ENCODE results near the gene CCDC54.
"Not testable (repeated sequence)": the region's sequence is repeated elsewhere in the genome, so short reads cannot be mapped to it uniquely, and the experiment has no call there.

Gene CCDC54

DNA sequence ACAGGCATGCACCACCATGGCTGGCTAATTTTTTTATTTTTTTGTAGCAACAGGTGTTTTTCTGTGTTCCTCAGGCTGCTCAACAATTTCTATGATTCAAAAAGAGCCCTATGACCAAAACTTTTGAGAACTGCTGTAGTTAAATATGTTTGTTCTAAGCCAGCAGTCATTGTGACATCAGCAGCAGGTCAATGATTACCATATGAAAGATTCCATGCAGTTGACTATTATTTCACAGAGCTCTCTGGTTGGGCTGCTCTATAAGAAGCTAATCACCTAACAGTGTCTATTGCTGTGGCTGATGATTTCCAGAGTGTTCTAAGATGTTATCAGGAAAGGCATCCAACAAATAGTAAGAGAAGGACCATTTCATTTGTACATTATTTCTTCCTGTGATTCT, at the start of gene CCDC54:
Gene CCDC54 (plus strand): TSS at position 289 of the 400 bp plus-strand sequence. CDS start 149 bp downstream, outside the sequence.
- in situ Hi-C loops (cut with MboI; ENCODE audit: low sequenced_read_pairs), result no loop called here

DNA sequence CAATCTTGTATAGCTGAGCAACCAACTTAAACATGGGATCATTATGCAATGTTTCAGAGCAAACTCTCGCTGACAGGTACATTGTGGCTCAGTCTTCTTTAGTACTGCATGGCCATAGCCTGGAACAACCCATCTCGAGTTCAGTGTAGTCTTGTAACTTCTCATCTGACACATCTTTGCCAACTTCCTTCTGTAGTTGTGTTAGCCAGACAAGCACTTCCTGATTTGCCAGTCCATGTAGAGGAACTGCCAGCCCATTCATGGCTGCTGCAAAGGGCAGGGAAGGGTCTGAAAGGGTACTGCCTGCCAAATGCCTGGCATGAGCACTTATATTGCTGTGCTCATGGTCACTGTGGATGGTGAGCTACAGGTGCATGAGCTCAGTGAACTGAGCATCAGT, 49.2 kb upstream of the CCDC54 start:
- in situ Hi-C loops (cut with MboI; ENCODE audit: low sequenced_read_pairs), result no loop called here

DNA sequence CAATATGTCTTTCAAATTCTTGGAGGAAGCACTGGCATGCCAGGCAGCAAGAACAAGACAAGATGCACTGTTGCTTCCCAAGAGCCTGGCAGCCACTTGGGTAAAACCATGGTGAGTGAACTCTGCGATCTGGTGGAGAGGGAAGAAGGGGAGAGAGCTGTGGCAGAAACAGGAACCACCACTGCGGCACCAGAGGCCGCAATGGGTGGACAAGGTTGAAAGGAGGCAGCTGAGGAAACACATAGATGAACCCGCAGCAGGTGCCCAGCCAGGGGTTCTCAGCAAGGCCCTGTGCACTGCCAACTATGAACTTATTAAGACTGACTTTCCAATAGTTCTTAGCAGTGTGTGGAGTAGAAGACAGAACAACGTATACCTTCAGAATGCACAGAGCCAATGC, 48.2 kb upstream of the CCDC54 start:
- in situ Hi-C loops (cut with MboI; ENCODE audit: low sequenced_read_pairs), result no loop called here

DNA sequence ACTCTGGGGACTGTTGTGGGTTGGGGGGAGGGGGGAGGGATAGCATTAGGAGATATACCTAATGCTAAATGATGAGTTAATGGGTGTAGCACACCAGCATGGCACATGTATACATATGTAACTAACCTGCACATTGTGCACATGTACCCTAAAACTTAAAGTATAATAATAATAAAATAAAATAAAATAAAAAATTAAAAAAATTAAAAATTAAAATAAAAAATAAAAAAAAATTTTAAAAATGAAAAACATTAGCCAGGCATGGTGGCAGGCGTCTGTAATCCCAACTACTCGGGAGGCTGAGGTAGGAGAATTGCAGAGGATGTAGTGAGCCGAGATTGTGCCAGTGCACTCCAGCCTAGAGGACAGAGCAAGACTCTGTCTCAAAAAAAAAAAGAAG, 37.5 kb upstream of the CCDC54 start:
- in situ Hi-C loops (cut with MboI; ENCODE audit: low sequenced_read_pairs), result not testable (repeated sequence)

DNA sequence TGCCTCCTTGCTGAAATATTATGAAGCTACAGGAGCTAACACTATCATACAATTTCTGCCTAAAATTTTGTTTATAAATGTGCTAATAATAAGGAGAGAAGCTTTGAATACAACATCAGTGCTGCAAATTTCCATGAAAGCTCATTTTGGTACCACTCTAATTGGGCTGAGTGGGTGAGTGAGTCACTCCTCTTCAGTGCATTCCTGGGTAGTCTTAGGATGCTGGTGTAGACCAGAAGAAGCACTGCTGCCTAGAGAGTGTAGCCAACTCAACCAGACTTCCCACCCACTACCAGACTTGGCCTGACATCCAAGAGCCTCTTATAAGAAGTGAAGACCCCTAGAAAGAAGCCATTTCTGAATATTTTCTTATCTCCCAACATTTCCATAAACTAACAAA, 32.5 kb upstream of the CCDC54 start:
- in situ Hi-C loops (cut with MboI; ENCODE audit: low sequenced_read_pairs), result no loop called here

DNA sequence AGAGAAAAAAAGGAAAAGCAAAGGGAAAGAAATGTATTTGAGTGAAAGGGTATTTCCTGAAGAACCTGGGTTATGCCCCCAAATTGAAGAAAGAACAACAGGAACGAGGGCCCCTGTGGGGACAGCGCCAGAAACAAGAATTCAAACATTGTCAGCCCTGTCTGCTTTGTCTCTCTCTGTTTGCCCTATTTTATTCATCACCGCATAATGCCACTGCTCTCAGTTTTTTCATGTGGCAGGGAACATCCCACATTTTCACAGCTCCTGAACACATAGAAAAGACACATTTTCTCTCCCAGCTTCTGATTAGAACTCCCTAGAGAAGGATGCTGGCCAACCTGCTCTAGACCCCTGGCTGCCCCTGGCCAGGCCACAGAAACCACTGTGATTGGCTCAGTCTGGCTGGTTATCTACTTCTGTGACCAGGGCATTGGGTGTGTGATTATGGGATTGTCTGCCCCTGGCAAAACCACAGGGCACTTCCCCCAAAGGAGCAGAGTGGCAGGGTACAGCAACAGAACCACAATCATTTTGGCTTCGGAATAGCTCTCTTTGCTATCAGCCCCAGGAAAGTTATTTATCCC, 31.3 kb upstream of the CCDC54 start:
- in situ Hi-C loops (cut with MboI; ENCODE audit: low sequenced_read_pairs), result no loop called here

DNA sequence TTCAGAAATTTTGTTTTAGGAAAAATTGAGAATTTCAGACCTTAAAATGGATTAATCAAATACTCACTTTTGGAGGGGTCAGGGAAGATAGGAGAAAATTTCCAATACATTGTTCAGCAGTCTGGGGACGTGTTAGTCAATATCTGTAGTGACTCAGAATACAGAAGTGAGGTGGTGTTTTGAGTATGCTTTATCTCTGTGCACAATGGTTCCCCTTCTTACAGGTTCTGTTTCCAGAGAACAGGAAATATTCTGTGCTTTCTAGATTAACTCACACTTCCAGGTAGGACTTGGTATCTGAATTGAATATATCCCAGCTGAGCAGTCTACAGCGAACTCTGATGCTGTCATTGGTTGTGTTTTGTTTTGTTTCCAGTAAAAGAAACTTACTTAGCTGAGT, 30.7 kb upstream of the CCDC54 start:
- in situ Hi-C loops (cut with MboI; ENCODE audit: low sequenced_read_pairs), result no loop called here

DNA sequence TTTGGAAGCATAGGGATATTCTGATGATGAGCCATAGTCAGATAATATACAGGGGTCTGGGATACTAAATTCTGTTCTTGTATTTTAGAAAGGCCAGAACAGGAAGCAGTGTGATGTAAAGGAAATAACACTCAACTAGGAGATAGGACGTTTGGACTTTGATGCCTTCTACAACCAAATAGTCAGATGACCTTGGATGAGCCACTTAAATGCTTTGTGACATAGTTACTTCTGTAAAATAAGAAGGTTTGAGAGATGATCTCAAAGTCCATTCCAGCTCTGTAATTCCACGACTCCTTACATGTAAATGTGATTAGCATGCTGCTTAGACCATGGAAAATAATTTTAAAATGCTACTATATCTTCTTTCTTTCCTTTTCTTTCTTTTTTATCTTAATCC, 29.5 kb upstream of the CCDC54 start:
- in situ Hi-C loops (cut with MboI; ENCODE audit: low sequenced_read_pairs), result no loop called here

DNA sequence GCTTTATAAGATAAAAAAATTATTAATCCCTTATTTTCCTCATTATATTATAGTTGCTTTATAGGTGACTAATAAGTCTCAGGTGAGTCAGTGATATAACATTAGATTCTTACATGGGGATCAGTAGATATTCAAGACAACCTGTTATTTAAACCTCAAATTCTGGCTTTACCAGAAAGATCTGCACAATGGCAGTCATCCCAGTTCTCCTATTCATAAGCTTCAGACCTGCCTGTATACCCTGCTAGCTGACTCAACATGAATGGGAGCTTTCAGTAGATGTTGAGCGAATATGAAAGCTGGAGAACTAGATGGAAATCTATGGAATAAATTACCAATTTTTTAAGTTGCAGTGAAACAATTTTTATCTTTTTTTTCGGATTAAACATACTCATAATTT, 20.5 kb upstream of the CCDC54 start:
- in situ Hi-C loops (cut with MboI; ENCODE audit: low sequenced_read_pairs), result no loop called here

DNA sequence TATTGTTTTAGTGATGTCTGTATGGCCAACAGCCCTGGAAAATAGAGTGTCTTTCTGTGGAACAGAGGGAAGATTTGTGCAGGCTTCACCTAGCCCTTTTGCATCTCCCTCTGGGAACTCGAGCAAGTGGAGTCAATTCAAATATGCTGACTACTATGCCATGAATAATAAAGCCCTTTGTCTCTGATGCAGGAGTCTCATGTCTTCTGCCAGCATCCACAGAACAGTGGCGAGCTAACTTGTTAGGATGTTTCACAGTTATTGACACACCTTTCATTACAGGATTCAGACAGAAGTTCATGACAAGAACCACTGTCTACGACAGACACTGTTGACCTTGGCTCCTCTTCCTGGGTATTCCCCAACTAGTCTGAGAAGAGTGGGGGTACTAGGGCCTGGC, 15.6 kb upstream of the CCDC54 start:
- in situ Hi-C loops (cut with MboI; ENCODE audit: low sequenced_read_pairs), result no loop called here

DNA sequence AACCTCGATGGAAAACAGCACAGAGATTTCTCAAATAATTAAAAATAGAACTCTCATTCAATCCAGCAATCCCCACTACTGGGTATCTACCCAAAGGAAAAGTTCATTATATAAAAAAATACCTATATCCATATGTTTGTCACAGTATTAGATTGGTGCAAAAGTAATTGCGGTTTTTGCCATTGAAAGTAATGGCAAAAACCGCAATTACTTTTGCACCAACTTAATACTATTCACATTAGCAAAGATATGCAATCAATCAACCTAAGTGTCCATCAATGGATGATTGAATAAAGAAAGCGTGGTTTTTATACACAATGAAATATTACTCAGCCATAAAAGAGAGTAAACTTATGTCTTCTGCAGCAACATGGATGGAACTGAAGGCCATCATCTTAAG, 12.2 kb upstream of the CCDC54 start:
- in situ Hi-C loops (cut with MboI; ENCODE audit: low sequenced_read_pairs), result no loop called here

DNA sequence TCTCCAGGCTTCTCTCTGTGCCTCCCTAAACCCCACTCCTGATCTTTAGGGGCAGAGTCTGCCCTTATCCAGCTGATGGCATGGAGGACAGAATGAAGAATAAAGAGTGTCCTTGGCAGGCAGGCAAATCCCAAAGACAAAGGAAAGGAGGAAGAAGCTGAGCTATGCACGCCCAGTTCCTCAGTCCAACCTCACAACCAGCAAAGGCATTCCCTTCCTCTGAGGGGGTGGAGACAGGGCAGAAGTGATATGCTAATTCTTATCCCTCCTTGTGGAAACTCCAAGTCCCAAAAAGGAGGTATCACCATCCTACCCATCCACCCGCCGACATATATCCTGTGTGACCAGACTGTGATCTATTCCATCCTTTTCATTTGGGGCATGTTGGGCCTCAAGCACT, 10.5 kb upstream of the CCDC54 start:
- in situ Hi-C loops (cut with MboI; ENCODE audit: low sequenced_read_pairs), result no loop called here

DNA sequence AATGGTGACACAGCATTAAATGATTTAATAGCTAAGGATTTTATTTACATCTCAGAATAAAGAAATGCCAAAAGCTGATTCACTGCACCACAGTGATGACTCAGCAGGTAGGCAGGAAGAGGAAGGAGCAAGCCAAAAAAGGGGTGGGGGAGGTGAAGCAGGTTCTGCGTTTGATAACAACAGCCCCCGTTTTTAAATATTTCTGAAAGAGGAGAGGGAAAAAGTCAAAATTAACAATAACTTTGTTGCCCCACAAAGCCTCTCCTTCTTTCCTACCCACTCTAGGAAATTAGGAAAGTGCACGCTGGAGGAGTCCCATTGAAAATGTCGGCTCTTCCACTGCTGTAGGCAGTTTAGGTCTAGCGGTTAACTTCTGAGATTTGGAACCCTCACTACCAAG, 9.9 kb upstream of the CCDC54 start:
- in situ Hi-C loops (cut with MboI; ENCODE audit: low sequenced_read_pairs), result no loop called here

DNA sequence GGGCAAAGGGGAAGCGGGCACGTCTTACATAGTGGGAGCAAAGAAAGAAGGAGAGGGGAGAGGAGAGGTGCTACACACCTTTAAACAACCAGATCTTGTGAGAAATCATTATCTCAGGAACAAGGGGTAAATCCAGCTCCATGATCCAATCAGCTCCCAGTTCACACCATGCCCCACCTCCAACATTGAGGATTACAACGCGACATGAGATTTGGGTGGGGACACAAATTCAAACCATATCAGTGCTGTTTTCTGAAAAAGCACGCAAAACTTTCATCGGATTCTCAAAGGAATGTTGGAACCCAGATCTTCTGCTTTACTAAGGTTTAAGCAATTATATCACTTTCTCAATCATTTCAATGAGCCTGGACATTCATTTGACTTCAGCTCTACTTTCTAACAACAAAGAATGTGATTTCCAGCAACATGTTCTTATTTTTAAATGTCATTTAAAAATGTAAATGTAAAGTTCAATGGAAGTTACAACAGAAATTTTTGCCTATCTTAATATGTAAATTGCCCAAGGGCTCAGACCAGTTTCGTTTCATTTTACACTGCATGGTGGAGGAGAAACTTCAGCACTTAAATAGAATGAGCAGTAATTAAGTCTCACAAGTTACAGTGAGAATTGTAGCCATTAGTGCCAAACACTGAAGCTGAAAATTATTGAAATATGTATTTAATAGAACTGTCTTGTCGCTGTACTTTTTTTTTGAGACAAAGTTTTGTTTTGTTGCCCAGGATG, 8.4 kb upstream of the CCDC54 start:
- in situ Hi-C loops (cut with MboI; ENCODE audit: low sequenced_read_pairs), result no loop called here

DNA sequence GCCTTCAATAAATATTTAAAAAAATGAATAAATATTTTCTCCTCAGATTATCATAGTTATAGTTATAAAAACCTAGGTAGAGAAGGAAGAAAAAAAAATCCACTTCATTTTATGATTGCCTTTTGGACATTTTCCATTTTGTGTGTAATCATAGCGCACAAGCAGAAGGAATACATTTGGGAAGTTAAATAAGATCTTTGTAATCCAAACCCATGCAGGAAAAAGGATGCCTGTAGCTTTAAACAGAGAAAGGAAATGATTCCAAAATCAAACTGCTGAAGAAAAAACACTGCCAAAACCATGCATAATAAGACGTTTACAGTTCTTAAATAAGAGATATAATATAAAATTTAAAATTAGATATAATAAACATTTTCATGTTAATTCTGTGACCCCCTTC, 7.4 kb upstream of the CCDC54 start:
- in situ Hi-C loops (cut with MboI; ENCODE audit: low sequenced_read_pairs), result no loop called here

DNA sequence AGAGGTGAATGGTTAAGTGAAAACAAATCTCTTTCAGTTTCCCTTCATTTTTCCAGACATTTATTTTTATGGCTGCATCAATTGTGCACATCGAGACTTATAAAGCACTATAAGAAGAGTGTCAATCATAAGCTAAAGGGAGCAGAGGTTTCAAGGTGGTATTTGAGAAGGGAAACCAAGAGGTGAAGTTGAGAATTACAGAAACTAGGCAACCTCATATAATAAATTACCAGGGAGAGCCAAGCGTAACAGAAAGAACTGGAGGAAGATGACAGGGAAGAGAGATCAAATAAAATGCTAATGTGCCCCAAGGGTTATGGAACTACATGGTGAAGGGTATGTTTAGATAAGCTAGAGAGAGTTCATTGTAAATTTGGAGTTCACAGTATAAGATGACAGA, 6.3 kb upstream of the CCDC54 start:
- in situ Hi-C loops (cut with MboI; ENCODE audit: low sequenced_read_pairs), result no loop called here

DNA sequence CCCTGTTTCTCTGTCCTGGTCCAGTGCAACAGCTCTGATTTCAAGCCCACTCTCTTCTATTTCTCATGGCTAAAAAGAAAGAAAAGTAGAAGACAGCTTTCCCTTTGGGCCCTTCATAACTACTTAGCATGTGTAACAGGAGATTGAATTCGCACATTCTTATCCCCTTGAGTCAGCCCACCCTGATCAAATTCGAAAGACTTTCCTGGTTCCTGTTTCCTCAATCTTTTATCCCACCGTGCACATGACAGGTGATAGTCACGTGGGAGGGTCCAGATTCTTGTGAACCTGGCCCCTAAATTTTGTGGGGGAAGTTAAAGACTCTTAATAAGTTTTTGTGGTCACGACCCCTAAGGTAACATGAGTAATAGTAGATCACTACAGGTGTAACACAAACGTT, 4.7 kb upstream of the CCDC54 start:
- in situ Hi-C loops (cut with MboI; ENCODE audit: low sequenced_read_pairs), result no loop called here

DNA sequence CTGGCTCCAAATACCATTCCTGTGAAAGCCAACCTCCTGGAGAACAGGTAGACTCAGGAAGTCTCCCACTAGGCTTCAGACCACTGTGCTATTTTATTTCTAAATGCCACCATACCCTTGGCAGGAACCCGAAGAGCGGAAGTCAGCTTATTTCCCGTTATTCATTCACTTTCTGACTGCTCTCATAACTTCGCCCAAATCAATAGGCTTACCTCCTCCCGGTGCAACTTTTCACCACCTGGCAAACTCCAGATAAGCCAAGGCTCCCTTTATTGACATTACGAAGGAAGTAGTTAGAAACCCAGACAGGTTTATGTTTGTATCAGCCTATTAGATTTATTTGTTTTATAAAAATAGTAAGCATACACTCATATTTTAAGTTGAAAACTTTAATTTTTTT, 3.3 kb upstream of the CCDC54 start:
- in situ Hi-C loops (cut with MboI; ENCODE audit: low sequenced_read_pairs), result no loop called here

DNA sequence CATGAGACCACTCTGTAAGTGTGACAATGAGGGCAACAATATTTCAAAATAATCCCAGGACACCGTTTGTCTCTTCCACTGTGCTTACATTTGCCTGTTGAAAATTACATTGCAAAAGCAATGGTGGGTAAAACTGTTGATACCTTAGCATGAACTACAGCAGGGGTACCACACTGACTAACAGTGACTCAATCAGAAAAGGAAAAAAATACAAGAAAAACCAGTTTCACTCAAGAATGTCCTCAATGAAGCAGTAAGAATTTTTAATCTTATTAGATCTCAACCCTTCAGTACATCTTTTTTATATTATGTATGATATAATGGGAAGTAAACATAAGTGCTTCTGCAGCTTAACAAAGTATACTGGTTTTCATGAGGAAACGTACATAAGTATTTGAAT, 1.6 kb upstream of the CCDC54 start:
- in situ Hi-C loops (cut with MboI; ENCODE audit: low sequenced_read_pairs), result no loop called here

DNA sequence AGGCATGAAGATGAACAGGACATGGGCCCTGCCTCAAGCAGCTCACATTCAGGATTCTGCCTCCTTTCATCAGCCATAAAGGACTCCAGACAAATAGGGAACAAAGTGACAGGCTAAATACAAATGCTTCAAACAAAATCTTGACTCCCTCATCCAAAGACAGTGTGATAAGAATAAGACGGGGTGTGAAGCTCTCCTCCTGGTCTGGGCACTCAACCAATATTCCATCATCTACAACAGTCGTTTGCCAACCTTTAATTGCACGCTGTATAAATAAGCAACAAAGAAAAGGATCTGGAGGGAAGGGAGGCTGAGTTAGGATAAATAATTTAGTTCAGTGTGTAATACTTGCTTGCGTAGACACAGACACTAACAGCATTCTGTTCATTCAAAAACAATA, 5.4 kb downstream of the CCDC54 start:
- in situ Hi-C loops (cut with MboI; ENCODE audit: low sequenced_read_pairs), result no loop called here

DNA sequence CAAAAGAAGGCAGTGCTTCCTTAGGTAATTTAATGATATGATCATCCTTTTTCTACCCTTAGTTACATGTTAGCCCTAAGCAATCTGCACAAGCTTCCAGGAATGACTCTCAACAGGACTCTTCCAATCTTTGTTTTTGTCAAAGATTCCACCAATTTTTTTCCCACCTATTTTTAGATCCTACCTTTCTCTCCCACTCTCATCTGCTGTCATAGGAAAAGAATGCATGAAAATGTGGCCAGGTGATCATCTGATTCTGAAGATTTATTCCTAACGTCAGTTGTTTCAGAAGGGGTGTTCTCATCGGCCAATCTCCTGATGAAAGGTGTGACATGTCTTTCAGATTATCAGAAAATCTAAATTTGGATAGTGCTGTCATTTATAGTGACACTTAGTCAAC, 7.2 kb downstream of the CCDC54 start:
- in situ Hi-C loops (cut with MboI; ENCODE audit: low sequenced_read_pairs), result no loop called here

DNA sequence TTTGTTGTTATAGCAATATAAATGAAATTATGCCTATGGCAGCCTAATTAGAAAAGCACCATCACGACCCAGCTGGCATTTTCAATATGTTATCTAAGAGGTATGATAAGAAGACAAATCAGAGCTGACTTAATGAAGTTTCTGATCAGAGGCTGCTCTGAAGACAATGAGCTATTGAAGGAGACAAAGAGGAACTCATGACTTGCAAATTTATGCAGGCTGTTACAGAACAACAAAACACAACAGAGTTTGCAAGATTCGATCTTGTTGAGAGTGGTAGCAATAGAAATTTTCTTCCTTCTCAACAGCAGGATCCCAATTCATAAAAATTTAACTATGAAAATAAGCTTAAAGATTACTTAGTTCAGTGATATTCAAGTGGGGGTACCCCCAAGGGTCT, 7.7 kb downstream of the CCDC54 start:
- in situ Hi-C loops (cut with MboI; ENCODE audit: low sequenced_read_pairs), result no loop called here

DNA sequence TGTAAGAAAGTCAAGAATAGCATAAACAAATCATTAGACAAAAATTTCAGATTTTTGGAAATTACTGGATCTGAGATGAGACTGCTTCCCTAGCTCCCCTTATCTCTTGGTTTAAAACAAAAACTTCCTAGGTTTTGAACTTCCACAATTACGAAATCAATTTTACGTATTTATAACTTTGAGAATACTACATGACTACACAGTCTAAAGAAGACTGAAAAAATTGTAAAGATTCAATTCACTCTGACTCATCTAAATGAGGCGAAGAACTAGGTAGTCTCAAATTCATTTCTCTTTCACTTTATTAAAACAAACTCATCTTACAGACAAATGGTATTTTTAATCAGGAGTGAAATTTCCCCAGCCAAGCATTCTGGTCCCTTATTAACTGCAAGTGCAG, 10.3 kb downstream of the CCDC54 start:
- in situ Hi-C loops (cut with MboI; ENCODE audit: low sequenced_read_pairs), result no loop called here
